Inferior parietal cortex (tissue), 1 donor: ENCODE data around the gene PDGFB.

Experiments
- DNase-seq: peaks from one replicate; pipeline ENCODE4 v3.0.0-alpha.2; 2016; ENCODE audit errors: extremely low spot score

Gene PDGFB

GRCh38 chr22:39207141-39208012 is 37.4 kb downstream of the PDGFB start:
- DNase-seq = no peak

- no peak for DNase-seq
Measured at GRCh38 chr22:39206491-39206890, 38.3 kb downstream of the PDGFB start.

- DNase-seq = no peak
Measured at GRCh38 chr22:39205344-39206021, 39.3 kb downstream of the PDGFB start.

- no peak for DNase-seq
Measured at GRCh38 chr22:39204216-39204615, 40.6 kb downstream of the PDGFB start.

- no peak for DNase-seq
Measured at GRCh38 chr22:39197578-39197977, 47.2 kb downstream of the PDGFB start.

- no peak for DNase-seq
Measured at GRCh38 chr22:39194098-39194497, 50.7 kb downstream of the PDGFB start.

- no peak for DNase-seq
Measured at GRCh38 chr22:39188809-39189208, 56.0 kb downstream of the PDGFB start.

GRCh38 chr22:39185601-39186012 is 59.2 kb downstream of the PDGFB start:
- no peak for DNase-seq

GRCh38 chr22:39184586-39185577 is 59.9 kb downstream of the PDGFB start:
- DNase-seq = no peak

- no peak for DNase-seq
Measured at GRCh38 chr22:39183991-39184585, 60.7 kb downstream of the PDGFB start.

- no peak for DNase-seq
Measured at GRCh38 chr22:39182478-39183030, 62.2 kb downstream of the PDGFB start.

GRCh38 chr22:39181778-39182177 is 63.0 kb downstream of the PDGFB start:
- DNase-seq = no peak

- DNase-seq = no peak
Measured at GRCh38 chr22:39181356-39181755, 63.4 kb downstream of the PDGFB start.

- no peak for DNase-seq
Measured at GRCh38 chr22:39179841-39180335, 64.9 kb downstream of the PDGFB start.

- no peak for DNase-seq
Measured at GRCh38 chr22:39179401-39179827, 65.4 kb downstream of the PDGFB start.

GRCh38 chr22:39178206-39179111 is 66.3 kb downstream of the PDGFB start:
- DNase-seq = no peak

- DNase-seq = no peak
Measured at GRCh38 chr22:39177791-39178190, 67.0 kb downstream of the PDGFB start.

GRCh38 chr22:39177456-39177775 is 67.4 kb downstream of the PDGFB start:
- no peak for DNase-seq

- no peak for DNase-seq
Measured at GRCh38 chr22:39176714-39177455, 67.9 kb downstream of the PDGFB start.
